ENCODE data around the gene CSMD2.

DNA sequence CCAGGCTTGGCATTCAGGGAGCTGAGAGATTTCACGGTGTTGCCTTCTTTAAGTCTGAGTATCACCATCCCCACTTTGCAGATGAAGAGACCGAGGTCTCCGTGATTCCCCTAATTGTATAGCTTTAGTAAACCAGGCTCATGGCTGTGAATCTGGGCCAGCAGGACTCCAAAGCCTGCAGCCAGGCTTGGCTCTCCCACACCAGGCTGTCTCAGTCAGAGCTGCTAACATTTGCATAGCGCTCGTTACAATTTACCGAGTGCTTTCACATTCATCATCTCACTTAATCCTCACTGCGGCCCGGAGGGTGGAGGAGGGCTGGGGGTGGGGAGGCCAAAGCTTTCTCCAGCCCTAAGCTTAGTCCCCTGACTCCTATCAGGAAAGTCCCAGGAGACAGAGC lies 23.4 kb upstream of the CSMD2 start:
- TF ChIP-seq, protein P1, sequence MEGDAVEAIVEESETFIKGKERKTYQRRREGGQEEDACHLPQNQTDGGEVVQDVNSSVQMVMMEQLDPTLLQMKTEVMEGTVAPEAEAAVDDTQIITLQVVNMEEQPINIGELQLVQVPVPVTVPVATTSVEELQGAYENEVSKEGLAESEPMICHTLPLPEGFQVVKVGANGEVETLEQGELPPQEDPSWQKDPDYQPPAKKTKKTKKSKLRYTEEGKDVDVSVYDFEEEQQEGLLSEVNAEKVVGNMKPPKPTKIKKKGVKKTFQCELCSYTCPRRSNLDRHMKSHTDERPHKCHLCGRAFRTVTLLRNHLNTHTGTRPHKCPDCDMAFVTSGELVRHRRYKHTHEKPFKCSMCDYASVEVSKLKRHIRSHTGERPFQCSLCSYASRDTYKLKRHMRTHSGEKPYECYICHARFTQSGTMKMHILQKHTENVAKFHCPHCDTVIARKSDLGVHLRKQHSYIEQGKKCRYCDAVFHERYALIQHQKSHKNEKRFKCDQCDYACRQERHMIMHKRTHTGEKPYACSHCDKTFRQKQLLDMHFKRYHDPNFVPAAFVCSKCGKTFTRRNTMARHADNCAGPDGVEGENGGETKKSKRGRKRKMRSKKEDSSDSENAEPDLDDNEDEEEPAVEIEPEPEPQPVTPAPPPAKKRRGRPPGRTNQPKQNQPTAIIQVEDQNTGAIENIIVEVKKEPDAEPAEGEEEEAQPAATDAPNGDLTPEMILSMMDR (IDR thresholded peaks at IDR 0.05; ENCODE audit: insufficient read depth, low read length, poor library complexity, severe bottlenecking) = no peak
- TF ChIP-seq EZH2phosphoT487 (conservative IDR thresholded peaks at IDR 0.05; ENCODE audit: low read length) = no peak
